ENCODE measurements around the gene TMPRSS9. TPM values are rescaled to one million over a fixed set of nuclear protein-coding genes. Genes with fewer than 3 reads are reported as not detected.

Gene TMPRSS9
- total and polyA plus RNA-seq, 8 donors = 1.1 TPM; not detected in 7

DNA sequence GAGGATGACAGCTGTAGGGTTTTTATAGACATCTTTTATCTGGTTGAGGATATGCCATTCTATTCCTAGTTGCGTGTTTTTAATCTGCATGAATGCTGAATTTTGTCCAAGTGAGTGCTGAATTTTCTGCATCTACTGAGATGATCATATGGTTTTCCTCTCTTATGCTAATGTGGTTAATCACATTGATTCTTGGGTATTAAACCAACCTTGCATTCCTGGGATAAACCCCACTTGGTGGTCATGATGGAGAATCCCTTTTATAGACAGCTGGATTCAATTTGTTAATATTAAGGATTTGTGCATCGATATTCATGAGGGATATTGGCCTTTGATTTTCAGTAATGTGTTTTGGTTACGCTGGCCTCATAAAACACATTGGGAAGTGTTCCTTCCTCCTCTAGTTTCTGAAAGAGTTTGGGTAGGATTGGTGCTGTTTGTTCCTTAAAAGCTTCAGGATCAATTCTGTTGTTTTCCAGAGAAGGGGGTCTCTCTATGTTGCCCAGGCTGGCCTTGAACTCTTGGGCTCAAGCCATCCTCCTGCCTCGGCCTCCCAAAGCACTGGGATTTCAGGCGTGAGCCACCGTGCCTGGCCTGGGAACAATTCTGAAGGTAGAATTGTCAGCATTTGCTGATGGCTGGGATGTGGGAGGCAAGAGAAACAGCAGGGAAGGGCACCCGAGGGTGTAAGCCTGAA, 44.8 kb upstream of the TMPRSS9 start:
- H3K27me3 ChIP-seq = peaks cover 0 to 34% (median 19%) of the 10 kb centered on the region in 3 donors
- DNase-seq = no peak
- 78 to 86% (median 82%) methylated on average over 7 of the region's 7 CpGs for WGBS, 5 donors
- H3K4me3 ChIP-seq = no peak overlapping the region
- H3K9me3 ChIP-seq = peaks cover 0 to 13% (median 8%) of the 10 kb centered on the region in 4 donors
- no peaks in the 10 kb centered on the region for H3K36me3 ChIP-seq
- H3K4me1 ChIP-seq = peaks cover 0 to 5% (median 3%) of the 10 kb centered on the region in 4 donors
- intact Hi-C loops (cut with DNase I; ENCODE audit: low total_unique reads) = no loop called here
- TF ChIP-seq, protein P1, sequence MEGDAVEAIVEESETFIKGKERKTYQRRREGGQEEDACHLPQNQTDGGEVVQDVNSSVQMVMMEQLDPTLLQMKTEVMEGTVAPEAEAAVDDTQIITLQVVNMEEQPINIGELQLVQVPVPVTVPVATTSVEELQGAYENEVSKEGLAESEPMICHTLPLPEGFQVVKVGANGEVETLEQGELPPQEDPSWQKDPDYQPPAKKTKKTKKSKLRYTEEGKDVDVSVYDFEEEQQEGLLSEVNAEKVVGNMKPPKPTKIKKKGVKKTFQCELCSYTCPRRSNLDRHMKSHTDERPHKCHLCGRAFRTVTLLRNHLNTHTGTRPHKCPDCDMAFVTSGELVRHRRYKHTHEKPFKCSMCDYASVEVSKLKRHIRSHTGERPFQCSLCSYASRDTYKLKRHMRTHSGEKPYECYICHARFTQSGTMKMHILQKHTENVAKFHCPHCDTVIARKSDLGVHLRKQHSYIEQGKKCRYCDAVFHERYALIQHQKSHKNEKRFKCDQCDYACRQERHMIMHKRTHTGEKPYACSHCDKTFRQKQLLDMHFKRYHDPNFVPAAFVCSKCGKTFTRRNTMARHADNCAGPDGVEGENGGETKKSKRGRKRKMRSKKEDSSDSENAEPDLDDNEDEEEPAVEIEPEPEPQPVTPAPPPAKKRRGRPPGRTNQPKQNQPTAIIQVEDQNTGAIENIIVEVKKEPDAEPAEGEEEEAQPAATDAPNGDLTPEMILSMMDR (IDR thresholded peaks at IDR 0.05) = no peak
- no peak for TF ChIP-seq EP300 (IDR thresholded peaks at IDR 0.05)
- TF ChIP-seq POLR2A (IDR thresholded peaks at IDR 0.05) = no peak
- no peak for TF ChIP-seq POLR2AphosphoS5 (IDR thresholded peaks at IDR 0.05)
- H3K27ac ChIP-seq = no peak overlapping the region

DNA sequence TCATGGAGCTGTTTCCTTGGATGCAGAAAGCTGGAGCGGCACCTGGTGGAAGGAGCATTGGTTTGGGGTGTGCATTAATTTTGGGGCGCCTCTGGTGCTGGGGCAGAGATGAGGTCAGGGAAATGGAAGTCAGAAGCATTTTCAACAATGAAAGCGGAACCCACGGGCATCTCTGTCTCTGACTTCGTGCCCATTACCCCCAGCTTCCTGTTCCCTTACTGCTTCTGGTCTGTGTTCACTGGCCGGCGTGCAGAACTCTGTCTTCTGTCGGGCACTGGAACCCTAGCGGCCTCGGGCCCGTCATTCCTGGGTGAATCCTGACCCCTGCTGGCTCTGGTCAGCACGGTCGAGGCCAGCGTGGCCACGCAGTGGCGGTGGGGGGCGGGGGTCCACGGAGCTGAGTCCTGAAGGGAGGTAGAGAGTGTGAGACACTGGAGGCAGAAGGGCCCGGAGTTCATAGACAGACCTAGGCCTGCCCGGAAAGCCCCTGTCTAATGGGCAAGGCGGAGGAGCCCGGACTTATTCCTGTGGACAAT, 44.2 kb upstream of the TMPRSS9 start:
- intact Hi-C loops (cut with DNase I; ENCODE audit: low total_unique reads) = no loop called here
- H3K4me1 ChIP-seq = peaks cover 0 to 5% (median 3%) of the 10 kb centered on the region in 4 donors
- peaks cover 0 to 13% (median 8%) of the 10 kb centered on the region in 4 donors for H3K9me3 ChIP-seq
- DNase-seq = peak; percentile 65 to 81
- peaks cover 0 to 3% (median under 1%) of the 10 kb centered on the region in 4 donors for H3K36me3 ChIP-seq
- WGBS, 5 donors = 28 to 34% (median 33%) methylated on average over 19 to 22 of the region's 22 CpGs
- H3K27me3 ChIP-seq = peaks cover 0 to 27% (median 15%) of the 10 kb centered on the region in 3 donors
- H3K27ac ChIP-seq = no peak overlapping the region
- no peak overlapping the region for H3K4me3 ChIP-seq
- TF ChIP-seq, protein P1 (IDR thresholded peaks at IDR 0.05) = peak in 3 of 7 experiments; percentile 16 to 62 (median 46)
- TF ChIP-seq EP300 (IDR thresholded peaks at IDR 0.05) (no peak), POLR2A (IDR thresholded peaks at IDR 0.05) (no peak), POLR2AphosphoS5 (IDR thresholded peaks at IDR 0.05) (peak in 1 of 3 donors; percentile 51)

DNA sequence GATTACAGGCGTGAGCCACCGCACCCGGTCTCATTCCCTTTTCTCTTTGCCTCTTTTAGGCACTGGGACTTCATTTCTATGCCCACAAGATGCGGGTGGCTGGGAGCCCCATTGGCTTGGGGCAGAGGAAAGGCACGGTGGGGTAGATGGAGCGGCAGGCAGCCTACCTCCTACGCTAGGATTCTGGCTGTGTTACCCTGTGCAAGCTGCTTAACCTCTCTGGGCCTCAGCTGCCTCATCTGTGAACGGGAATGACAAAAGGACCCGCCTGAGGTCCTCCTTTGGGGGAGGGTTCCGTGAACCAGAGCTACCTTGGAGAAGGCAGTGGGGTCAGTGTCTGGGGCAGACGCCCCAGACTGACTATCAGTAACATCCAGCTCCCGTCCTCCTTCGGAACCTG, 42.8 kb upstream of the TMPRSS9 start:
- Histone ChIP-seq H3K9me3 (peaks cover 0 to 13% (median 8%) of the 10 kb centered on the region in 4 donors), H3K27ac (no peak overlapping the region), H3K27me3 (peaks cover 0 to 13% (median 10%) of the 10 kb centered on the region in 3 donors), H3K4me3 (no peak overlapping the region), H3K4me1 (peaks cover 0 to 5% (median 3%) of the 10 kb centered on the region in 4 donors), H3K36me3 (peaks cover 0 to 17% (median 14%) of the 10 kb centered on the region in 4 donors)
- TF ChIP-seq EP300 (IDR thresholded peaks at IDR 0.05) = no peak
- TF ChIP-seq, protein P1 (IDR thresholded peaks at IDR 0.05) = no peak
- TF ChIP-seq POLR2A (IDR thresholded peaks at IDR 0.05) = no peak
- no peak for TF ChIP-seq POLR2AphosphoS5 (IDR thresholded peaks at IDR 0.05)
- intact Hi-C loops (cut with DNase I; ENCODE audit: low total_unique reads) = no loop called here
- WGBS, 5 donors = 88 to 92% (median 90%) methylated on average over 13 of the region's 13 CpGs
- DNase-seq = no peak

DNA sequence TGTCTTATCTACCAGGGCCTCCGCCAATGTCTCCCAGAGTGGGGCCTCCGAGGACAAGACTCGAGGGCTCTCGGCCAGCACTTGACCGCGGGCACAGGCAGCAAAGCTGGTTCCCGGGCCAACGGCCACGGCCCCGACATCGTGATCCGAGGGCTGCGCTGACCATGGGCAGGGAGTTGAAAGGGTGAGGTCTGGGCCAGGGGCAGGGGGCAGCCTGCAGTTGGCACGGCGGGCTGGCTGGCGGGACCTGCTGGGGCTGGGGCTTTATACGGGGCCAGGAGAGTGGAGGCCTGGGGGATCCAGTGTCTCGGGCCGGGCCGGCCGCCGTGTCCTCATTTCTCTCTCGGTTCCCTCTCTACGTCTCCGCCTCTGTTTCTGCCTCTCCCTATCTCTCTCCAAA, 42.3 kb upstream of the TMPRSS9 start:
- Histone ChIP-seq H3K4me3 (no peak overlapping the region), H3K27me3 (peaks cover 0 to 9% (median 6%) of the 10 kb centered on the region in 3 donors), H3K27ac (no peak overlapping the region), H3K36me3 (peaks cover 3 to 22% (median 19%) of the 10 kb centered on the region in 4 donors), H3K9me3 (peaks cover 0 to 13% (median 8%) of the 10 kb centered on the region in 4 donors), H3K4me1 (peaks cover 0 to 5% (median 3%) of the 10 kb centered on the region in 4 donors)
- no peak for DNase-seq
- WGBS, 5 donors = 77 to 89% (median 83%) methylated on average over 16 to 25 of the region's 25 CpGs
- TF ChIP-seq POLR2AphosphoS5 (IDR thresholded peaks at IDR 0.05) (no peak), POLR2A (IDR thresholded peaks at IDR 0.05) (no peak), EP300 (IDR thresholded peaks at IDR 0.05) (no peak)
- TF ChIP-seq, protein P1 (IDR thresholded peaks at IDR 0.05) = no peak
- intact Hi-C loops (cut with DNase I; ENCODE audit: low total_unique reads) = no loop called here
